HepG2 (cell line): ENCODE measurements around the gene SEPHS2. TPM values are rescaled to one million over a fixed set of nuclear protein-coding genes. Genes with fewer than 3 reads are reported as not detected.
A peak's percentile ranks its signal among the peaks of the same experiment; 100 is the strongest.

Experiments
- BRCA1 ChIP-seq: sonication (generic); formaldehyde crosslinking; IDR thresholded peaks from 2 replicates; pipeline ENCODE4 v1.4.0; 2020; ENCODE audit warnings: missing genetic modification reagents
- CCAR2 ChIP-seq: fragments of 200-400 bp; formaldehyde crosslinking; optimal IDR thresholded peaks from 2 replicates; pipeline ENCODE3; 2018; ENCODE audit warnings: low read depth, mild to moderate bottlenecking, low read length, moderate library complexity
- DPF2 ChIP-seq: sonication (generic); formaldehyde crosslinking; IDR thresholded peaks from 2 replicates; pipeline ENCODE4 v1.4.0; 2020; ENCODE audit warnings: mild to moderate bottlenecking, low read depth, missing genetic modification reagents, borderline replicate concordance
- ELF1 ChIP-seq: sonication (generic); formaldehyde crosslinking; IDR thresholded peaks from 2 replicates; pipeline ENCODE4 v1.4.0; 2020; ENCODE audit warnings: missing genetic modification reagents
- FOXC1 ChIP-seq: sonication (generic); formaldehyde crosslinking; IDR thresholded peaks from 2 replicates; pipeline ENCODE4 v1.8.0; 2022; ENCODE audit warnings: mild to moderate bottlenecking, missing genetic modification reagents, borderline replicate concordance
- KDM1A ChIP-seq: IDR thresholded peaks from 2 replicates; pipeline ENCODE4 v1.6.1; 2016; ENCODE audit warnings: missing compliant biosample characterization
- LCORL ChIP-seq, 2 experiments: fragments of 450-650 bp in 1 of 2; sonication (generic) in 1 of 2; formaldehyde crosslinking in 1 of 2; IDR thresholded peaks; 2 replicates each; pipeline versions ENCODE4 v1.5.0 to v1.6.1; 2017 to 2020; ENCODE audit warnings: antibody characterized with exemption in 1 of 2, missing genetic modification reagents in 1 of 2
- NFYB ChIP-seq: sonication (generic); formaldehyde crosslinking; IDR thresholded peaks from 2 replicates; pipeline ENCODE4 v1.4.0; 2020; ENCODE audit warnings: missing genetic modification reagents
- ZNF17 ChIP-seq: sonication (generic); formaldehyde crosslinking; IDR thresholded peaks from 2 replicates; pipeline ENCODE4 v1.5.0; 2020; ENCODE audit warnings: mild to moderate bottlenecking, missing genetic modification reagents
- ZNF343 ChIP-seq: sonication (generic); formaldehyde crosslinking; IDR thresholded peaks from 2 replicates; pipeline ENCODE4 v1.4.0; 2020; ENCODE audit warnings: mild to moderate bottlenecking, missing genetic modification reagents
- ZNF501 ChIP-seq: sonication (generic); formaldehyde crosslinking; IDR thresholded peaks from 2 replicates; pipeline ENCODE4 v1.5.1; 2020; ENCODE audit warnings: mild to moderate bottlenecking, moderate library complexity, missing genetic modification reagents
- ZNF879 ChIP-seq: sonication (generic); formaldehyde crosslinking; IDR thresholded peaks from 2 replicates; pipeline ENCODE4 v1.8.1; 2023; ENCODE audit warnings: missing genetic modification reagents
- ZSCAN31 ChIP-seq: sonication (generic); formaldehyde crosslinking; IDR thresholded peaks from 2 replicates; pipeline ENCODE4 v1.5.0; 2020; ENCODE audit warnings: low read depth, mild to moderate bottlenecking, missing genetic modification reagents
- ZZZ3 ChIP-seq: sonication (generic); formaldehyde crosslinking; IDR thresholded peaks from 2 replicates; pipeline ENCODE4 v1.4.0; 2020; ENCODE audit warnings: missing genetic modification reagents, mild to moderate bottlenecking, borderline replicate concordance
- polyA plus RNA-seq, 8 experiments: library from polyadenylated mRNA; depleted of rRNA in 3 of 8; stranded (reverse) in 7 of 8; unstranded in 1 of 8; fragments of >200 nt; fragmentation: Illumina TruSeq in 4 of 8; extraction: Trizol in 4 of 8; gene quantifications; 2 replicates each; pipeline versions ENCODE4 v1.2.1 to v1.2.3, GENCODE V29; 2011 to 2016; ENCODE audit warnings: low read depth in 4 of 8, missing spikeins in 1 of 8, mixed read lengths in 1 of 8; ENCODE audit not compliant: insufficient read depth in 1 of 8
- total RNA-seq, 5 experiments: library from RNA; depleted of rRNA; stranded (reverse); fragments of >200 nt; fragmentation: Illumina TruSeq; extraction: Trizol; gene quantifications; 2 replicates each; pipeline ENCODE4 v1.2.3, GENCODE V29; 2016; ENCODE audit warnings: low read depth in 1 of 5
- TF ChIP-seq, protein P1 (sequence below), 2 experiments: sonication (generic) in 1 of 2; formaldehyde crosslinking in 1 of 2; IDR thresholded peaks; 2 replicates each; pipeline versions ENCODE4 v1.6.1 to v1.9.0; 2014 to 2022; ENCODE audit warnings: antibody characterized with exemption in 1 of 2, borderline replicate concordance in 1 of 2, inconsistent platforms in 1 of 2, low read depth in 1 of 2, missing genetic modification reagents in 1 of 2
- TF ChIP-seq, protein P2 (sequence below): sonication (generic); formaldehyde crosslinking; IDR thresholded peaks from 2 replicates; pipeline ENCODE4 v1.5.1; 2020; ENCODE audit warnings: mild to moderate bottlenecking, missing genetic modification reagents, borderline replicate concordance
- TF ChIP-seq, protein P3 (sequence below): sonication (generic); IDR thresholded peaks from 2 replicates; pipeline ENCODE4 v1.6.1; 2016; ENCODE audit warnings: low read depth, borderline replicate concordance
- TF ChIP-seq, protein P4 (sequence below): IDR thresholded peaks from 2 replicates; pipeline ENCODE4 v1.6.1; 2016; ENCODE audit warnings: low read depth

Gene SEPHS2
- total and polyA plus RNA-seq, 2 of the 13 experiments (the other 11 are each of a cell fraction or from before 2014, with no cell fraction given) = 20.7 to 127 TPM

DNA sequence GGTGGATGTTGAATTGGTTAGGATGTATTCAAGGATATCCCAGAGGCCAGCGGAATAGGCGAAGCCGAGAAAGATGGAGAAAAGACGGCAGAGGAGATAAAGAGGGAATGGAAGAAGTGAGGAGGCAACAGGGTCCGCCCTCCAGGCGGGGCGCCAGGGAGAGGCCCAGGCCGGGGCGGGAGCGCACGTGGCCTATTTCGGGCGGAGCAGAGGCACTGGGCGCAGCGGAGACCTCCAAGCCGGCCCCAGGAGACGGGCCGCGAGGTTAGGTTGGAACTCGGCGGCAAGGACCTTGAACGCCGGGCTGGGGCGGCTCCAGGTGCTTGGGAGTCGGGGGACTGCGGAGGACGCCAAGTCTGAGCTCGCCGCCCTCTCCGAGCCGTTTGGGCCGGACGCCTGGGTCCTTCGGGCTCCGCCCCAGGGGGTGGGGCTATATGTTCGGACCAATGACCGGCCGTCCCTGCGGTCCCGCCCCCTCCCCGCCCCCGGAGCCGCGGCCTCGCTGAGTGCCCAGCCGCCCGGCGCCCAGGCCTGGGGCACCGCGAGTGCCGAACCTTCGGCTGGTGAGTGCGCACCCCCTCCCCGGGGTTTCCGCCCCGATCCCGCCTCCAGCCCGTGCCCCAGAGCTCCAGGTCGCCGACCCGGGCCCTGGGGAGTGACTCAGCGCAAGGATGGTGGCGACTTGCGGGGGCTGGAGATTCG lies 38.4 kb downstream of the SEPHS2 start, which contains the start of gene ZNF771 (continued):
- TF ChIP-seq, protein P1, sequence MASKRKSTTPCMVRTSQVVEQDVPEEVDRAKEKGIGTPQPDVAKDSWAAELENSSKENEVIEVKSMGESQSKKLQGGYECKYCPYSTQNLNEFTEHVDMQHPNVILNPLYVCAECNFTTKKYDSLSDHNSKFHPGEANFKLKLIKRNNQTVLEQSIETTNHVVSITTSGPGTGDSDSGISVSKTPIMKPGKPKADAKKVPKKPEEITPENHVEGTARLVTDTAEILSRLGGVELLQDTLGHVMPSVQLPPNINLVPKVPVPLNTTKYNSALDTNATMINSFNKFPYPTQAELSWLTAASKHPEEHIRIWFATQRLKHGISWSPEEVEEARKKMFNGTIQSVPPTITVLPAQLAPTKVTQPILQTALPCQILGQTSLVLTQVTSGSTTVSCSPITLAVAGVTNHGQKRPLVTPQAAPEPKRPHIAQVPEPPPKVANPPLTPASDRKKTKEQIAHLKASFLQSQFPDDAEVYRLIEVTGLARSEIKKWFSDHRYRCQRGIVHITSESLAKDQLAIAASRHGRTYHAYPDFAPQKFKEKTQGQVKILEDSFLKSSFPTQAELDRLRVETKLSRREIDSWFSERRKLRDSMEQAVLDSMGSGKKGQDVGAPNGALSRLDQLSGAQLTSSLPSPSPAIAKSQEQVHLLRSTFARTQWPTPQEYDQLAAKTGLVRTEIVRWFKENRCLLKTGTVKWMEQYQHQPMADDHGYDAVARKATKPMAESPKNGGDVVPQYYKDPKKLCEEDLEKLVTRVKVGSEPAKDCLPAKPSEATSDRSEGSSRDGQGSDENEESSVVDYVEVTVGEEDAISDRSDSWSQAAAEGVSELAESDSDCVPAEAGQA (IDR thresholded peaks at IDR 0.05; ENCODE audit: low read depth) = no peak
- TF ChIP-seq, protein P1 (CRISPR knock-in tag; IDR thresholded peaks at IDR 0.05; ENCODE audit: borderline replicate concordance) = no peak
- TF ChIP-seq, protein P2, sequence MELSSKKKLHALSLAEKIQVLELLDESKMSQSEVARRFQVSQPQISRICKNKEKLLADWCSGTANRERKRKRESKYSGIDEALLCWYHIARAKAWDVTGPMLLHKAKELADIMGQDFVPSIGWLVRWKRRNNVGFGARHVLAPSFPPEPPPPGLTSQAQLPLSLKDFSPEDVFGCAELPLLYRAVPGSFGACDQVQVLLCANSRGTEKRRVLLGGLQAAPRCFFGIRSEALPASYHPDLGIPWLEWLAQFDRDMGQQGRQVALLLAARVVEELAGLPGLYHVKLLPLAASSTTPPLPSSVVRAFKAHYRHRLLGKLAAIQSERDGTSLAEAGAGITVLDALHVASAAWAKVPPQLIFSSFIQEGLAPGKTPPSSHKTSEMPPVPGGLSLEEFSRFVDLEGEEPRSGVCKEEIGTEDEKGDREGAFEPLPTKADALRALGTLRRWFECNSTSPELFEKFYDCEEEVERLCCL (CRISPR knock-in tag) = no peak
- TF ChIP-seq FOXC1 (CRISPR knock-in tag) (peak; percentile 98), KDM1A (CRISPR knock-in tag) (no peak), ZNF879 (CRISPR knock-in tag) (no peak), DPF2 (no peak), CCAR2 (no peak), ELF1 (CRISPR knock-in tag) (peak; percentile 25; the same call in 1 of the 2 replicates), ZNF343 (CRISPR knock-in tag) (peak; percentile 93), ZNF501 (peak; percentile 93), ZSCAN31 (CRISPR knock-in tag) (peak; percentile 95), BRCA1 (CRISPR knock-in tag) (no peak), ZZZ3 (CRISPR knock-in tag) (peak; percentile 85; the same call in 1 of the 2 replicates), ZNF17 (no peak), LCORL (IDR thresholded peaks at IDR 0.05) (0 out of 2 replicates have a peak, but pooled peaks have one; percentile 8), LCORL (CRISPR knock-in tag; IDR thresholded peaks at IDR 0.05) (peak; percentile 96), NFYB (CRISPR knock-in tag) (peak; percentile 80)
- TF ChIP-seq, protein P3, sequence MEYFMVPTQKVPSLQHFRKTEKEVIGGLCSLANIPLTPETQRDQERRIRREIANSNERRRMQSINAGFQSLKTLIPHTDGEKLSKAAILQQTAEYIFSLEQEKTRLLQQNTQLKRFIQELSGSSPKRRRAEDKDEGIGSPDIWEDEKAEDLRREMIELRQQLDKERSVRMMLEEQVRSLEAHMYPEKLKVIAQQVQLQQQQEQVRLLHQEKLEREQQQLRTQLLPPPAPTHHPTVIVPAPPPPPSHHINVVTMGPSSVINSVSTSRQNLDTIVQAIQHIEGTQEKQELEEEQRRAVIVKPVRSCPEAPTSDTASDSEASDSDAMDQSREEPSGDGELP = peak; percentile 71; the same call in 1 of the 2 replicates
- TF ChIP-seq, protein P4, sequence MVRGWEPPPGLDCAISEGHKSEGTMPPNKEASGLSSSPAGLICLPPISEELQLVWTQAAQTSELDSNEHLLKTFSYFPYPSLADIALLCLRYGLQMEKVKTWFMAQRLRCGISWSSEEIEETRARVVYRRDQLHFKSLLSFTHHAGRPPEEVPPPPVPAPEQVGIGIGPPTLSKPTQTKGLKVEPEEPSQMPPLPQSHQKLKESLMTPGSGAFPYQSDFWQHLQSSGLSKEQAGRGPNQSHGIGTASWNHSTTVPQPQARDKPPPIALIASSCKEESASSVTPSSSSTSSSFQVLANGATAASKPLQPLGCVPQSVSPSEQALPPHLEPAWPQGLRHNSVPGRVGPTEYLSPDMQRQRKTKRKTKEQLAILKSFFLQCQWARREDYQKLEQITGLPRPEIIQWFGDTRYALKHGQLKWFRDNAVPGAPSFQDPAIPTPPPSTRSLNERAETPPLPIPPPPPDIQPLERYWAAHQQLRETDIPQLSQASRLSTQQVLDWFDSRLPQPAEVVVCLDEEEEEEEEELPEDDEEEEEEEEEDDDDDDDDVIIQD (CRISPR knock-in tag) = 0 out of 2 replicates have a peak, but pooled peaks have one; percentile 20
